ENCODE measurements around the gene GATA5.

The GATA5 gene

GRCh38 chr20:62455929-62456328, 19.9 kb downstream of the GATA5 start:
- H3K4me3 ChIP-seq (ENCODE audit: low read depth, low read length): no peak overlapping the region
- no peak for DNase-seq (ENCODE audit: low read depth)
- TF ChIP-seq, protein P1, sequence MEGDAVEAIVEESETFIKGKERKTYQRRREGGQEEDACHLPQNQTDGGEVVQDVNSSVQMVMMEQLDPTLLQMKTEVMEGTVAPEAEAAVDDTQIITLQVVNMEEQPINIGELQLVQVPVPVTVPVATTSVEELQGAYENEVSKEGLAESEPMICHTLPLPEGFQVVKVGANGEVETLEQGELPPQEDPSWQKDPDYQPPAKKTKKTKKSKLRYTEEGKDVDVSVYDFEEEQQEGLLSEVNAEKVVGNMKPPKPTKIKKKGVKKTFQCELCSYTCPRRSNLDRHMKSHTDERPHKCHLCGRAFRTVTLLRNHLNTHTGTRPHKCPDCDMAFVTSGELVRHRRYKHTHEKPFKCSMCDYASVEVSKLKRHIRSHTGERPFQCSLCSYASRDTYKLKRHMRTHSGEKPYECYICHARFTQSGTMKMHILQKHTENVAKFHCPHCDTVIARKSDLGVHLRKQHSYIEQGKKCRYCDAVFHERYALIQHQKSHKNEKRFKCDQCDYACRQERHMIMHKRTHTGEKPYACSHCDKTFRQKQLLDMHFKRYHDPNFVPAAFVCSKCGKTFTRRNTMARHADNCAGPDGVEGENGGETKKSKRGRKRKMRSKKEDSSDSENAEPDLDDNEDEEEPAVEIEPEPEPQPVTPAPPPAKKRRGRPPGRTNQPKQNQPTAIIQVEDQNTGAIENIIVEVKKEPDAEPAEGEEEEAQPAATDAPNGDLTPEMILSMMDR (IDR thresholded peaks at IDR 0.05; ENCODE audit: low read depth, low read length, missing control alignments): no peak

GRCh38 chr20:62454904-62455636, 20.7 kb downstream of the GATA5 start:
- DNase-seq (ENCODE audit: low read depth): no peak
- TF ChIP-seq, protein P1 (IDR thresholded peaks at IDR 0.05; ENCODE audit: low read depth, low read length, missing control alignments): no peak

GRCh38 chr20:62453186-62453808, 22.5 kb downstream of the GATA5 start:
- TF ChIP-seq, protein P1 (IDR thresholded peaks at IDR 0.05; ENCODE audit: low read depth, low read length, missing control alignments): no peak
- H3K4me3 ChIP-seq (ENCODE audit: low read depth, low read length): no peak overlapping the region
- no peak for DNase-seq (ENCODE audit: low read depth)

More at GRCh38 chr20:62454904-62455636, 20.7 kb downstream of the GATA5 start:
- no peak overlapping the region for H3K4me3 ChIP-seq (ENCODE audit: low read depth, low read length)

- TF ChIP-seq, protein P1 (IDR thresholded peaks at IDR 0.05; ENCODE audit: low read depth, low read length, missing control alignments): no peak
- no peak overlapping the region for H3K4me3 ChIP-seq (ENCODE audit: low read depth, low read length)
- DNase-seq (ENCODE audit: low read depth): no peak
These were observed 23.2 kb downstream of the GATA5 start for GRCh38 chr20:62452475-62453095.

DNA sequence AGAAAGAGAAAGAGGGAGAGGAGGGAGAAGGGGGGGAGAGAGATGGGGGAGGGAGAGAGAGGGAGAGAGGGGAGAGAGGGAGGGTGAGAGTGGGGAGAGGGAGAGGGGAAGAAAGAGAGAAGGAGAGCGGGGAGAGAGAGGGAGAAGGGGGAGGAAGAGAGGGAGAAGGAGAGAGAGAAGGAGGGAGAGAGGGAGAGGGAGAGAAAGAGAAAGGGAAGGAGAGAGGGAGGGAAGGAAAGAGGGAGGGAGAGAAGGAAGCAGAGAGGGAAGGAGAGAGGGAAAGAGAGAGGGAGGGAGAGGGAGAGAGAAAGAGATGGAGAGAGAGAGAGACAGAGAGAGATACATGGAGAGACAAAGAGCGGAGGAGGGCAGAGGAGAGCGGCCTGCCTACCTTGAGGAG, 23.8 kb downstream of the GATA5 start:
- no peak overlapping the region for H3K4me3 ChIP-seq (ENCODE audit: low read depth, low read length)
- no peak for DNase-seq (ENCODE audit: low read depth)
- TF ChIP-seq, protein P1 (IDR thresholded peaks at IDR 0.05; ENCODE audit: low read depth, low read length, missing control alignments): no peak

DNA sequence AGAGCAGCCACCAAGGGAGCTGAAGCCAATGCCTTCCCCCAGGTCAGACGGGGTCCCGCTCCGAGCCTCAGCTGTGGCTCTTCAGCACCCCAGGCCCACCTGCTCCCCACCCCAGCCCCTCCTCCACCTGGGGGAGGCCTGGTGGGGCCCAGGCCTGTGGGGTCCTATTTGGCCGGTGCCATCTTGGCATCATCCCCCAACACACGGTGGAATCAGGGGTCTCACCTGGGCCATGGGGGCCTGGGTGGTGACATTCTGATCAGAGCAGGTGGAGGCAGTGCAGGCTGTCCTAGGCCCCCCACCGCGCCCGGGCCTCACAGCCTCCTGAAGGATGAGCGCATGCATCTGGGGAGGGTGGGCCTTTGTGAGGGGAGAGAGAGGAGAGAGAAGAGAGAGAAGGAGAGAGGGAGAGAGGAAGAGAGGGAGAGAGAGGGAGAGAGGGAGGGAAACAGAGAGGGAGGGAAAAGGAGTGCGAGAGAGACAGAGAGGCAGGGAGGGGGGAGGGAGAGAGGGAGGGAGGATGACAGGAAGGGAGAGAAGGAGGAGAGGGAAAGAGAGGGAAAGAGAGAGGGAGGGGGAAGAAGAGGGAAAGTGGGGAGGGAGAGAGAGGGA, 24.5 kb downstream of the GATA5 start:
- H3K4me3 ChIP-seq (ENCODE audit: low read depth, low read length): no peak overlapping the region
- TF ChIP-seq, protein P1 (IDR thresholded peaks at IDR 0.05; ENCODE audit: low read depth, low read length, missing control alignments): no peak
- DNase-seq (ENCODE audit: low read depth): no peak

Data from GM12864 (cell line).